Endodermal cell (in vitro differentiated cells): ENCODE results near the gene CD69. TPM values are rescaled to one million over a fixed set of nuclear protein-coding genes. Genes with fewer than 3 reads are reported as not detected.

Experiments
- DNase-seq: peaks from one replicate; pipeline ENCODE4 v3.0.0-alpha.2; 2017
- H3K27ac ChIP-seq: 2 replicates; pipeline ENCODE4 v1.5.1; 2013; ENCODE audit warnings: mild to moderate bottlenecking, low read depth, low read length, moderate library complexity
- H3K27me3 ChIP-seq: 2 replicates; pipeline ENCODE4 v1.6.1; 2013; ENCODE audit warnings: mild to moderate bottlenecking, low read length, moderate library complexity; ENCODE audit not compliant: insufficient read depth, control insufficient read depth, poor library complexity, severe bottlenecking
- H3K36me3 ChIP-seq: 2 replicates; pipeline ENCODE4 v1.7.0; 2013; ENCODE audit warnings: mild to moderate bottlenecking, low read length, moderate library complexity; ENCODE audit not compliant: control insufficient read depth, insufficient read depth
- H3K4me1 ChIP-seq: one replicate; pipeline ENCODE4 v1.7.0; 2013; ENCODE audit warnings: low read length; ENCODE audit not compliant: control insufficient read depth, insufficient read depth
- H3K4me3 ChIP-seq: 2 replicates; pipeline ENCODE4 v1.5.1; 2013; ENCODE audit warnings: mild to moderate bottlenecking, low read length, moderate library complexity
- H3K9ac ChIP-seq: 2 replicates; pipeline ENCODE4 v1.6.1; 2013; ENCODE audit warnings: mild to moderate bottlenecking, low read length, moderate library complexity; ENCODE audit not compliant: poor library complexity, severe bottlenecking; ENCODE audit errors: extremely low read depth
- H3K9me3 ChIP-seq: 2 replicates; pipeline ENCODE4 v1.6.1; 2013; ENCODE audit warnings: mild to moderate bottlenecking, low read length, moderate library complexity; ENCODE audit not compliant: control insufficient read depth
- H3K27ac Mint-ChIP-seq: 2 replicates; pipeline ENCODE4 v1.8.0; 2020; ENCODE audit warnings: mixed read lengths
- H3K27me3 Mint-ChIP-seq: 2 replicates; pipeline ENCODE4 v1.8.0; 2021; ENCODE audit warnings: mild to moderate bottlenecking, mixed read lengths; ENCODE audit not compliant: insufficient read depth
- H3K36me3 Mint-ChIP-seq: 2 replicates; pipeline ENCODE4 v1.8.0; 2020; ENCODE audit warnings: low read depth, mixed read lengths
- H3K4me1 Mint-ChIP-seq: 2 replicates; pipeline ENCODE4 v1.8.0; 2020; ENCODE audit warnings: mixed read lengths
- H3K4me3 Mint-ChIP-seq: 2 replicates; pipeline ENCODE4 v1.8.0; 2020; ENCODE audit warnings: mild to moderate bottlenecking, moderate library complexity, mixed read lengths
- H3K9me3 Mint-ChIP-seq: 2 replicates; pipeline ENCODE4 v1.8.0; 2020; ENCODE audit warnings: mild to moderate bottlenecking, mixed read lengths
- CTCF ChIP-seq: fragments of 200-600 bp; sonication (generic); conservative IDR thresholded peaks from 2 replicates; pipeline ENCODE4 v1.5.0; 2021; ENCODE audit warnings: antibody characterized with exemption, mild to moderate bottlenecking
- WGBS, 2 experiments: methylation state at CpG; one replicate each; pipeline versions ENCODE4 v1.1.5 to v1.1.7; 2013; ENCODE audit warnings: missing lambda C conversion rate in 2 of 2, mixed read lengths in 1 of 2; ENCODE audit not compliant: insufficient coverage in 1 of 2, insufficient read length in 1 of 2; 5-methylcytosine and 5-hydroxymethylcytosine counted together
- total RNA-seq, 2 donors: library from RNA; stranded (reverse); fragmentation: NEBNext Ultra II Directional in 1 of 2; extraction: Animal tissue kit (Norgen Biotek cat#: 25700) in 1 of 2; gene quantifications; 2 replicates in 1 of 2; 3 replicates in 1 of 2; pipeline ENCODE4 v1.2.1, GENCODE V29; 2021

Gene CD69
- total RNA-seq, 2 donors from 2014 or later, result not detected

DNA sequence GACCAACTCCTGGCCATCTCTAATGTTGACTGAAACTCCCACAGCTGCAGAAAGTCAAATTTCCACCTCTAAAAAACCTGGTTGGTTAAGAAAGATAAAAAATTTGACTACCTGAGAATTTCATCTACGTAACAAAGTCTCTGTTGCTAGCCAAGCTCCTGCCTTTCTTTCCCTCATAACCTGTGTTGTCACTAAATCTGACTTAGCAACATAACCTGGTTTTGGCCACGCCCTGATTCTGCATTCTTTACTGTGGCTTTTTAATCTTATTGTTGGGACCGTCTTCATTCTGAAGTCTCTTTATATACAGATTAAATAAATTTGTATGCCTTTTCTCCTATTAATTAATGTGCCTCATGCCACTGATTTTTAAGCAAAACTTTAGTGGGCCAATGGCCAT is 16.1 kb upstream of the CD69 start:
- H3K4me3 Mint-ChIP-seq, result no peak overlapping the region
- WGBS, 2 experiments, result 92 to 100% methylated on average over 1 to 2 of the region's 3 CpGs
- H3K27ac ChIP-seq, result no peak overlapping the region
- H3K4me1 ChIP-seq, result no peaks in the 10 kb centered on the region
- H3K9me3 ChIP-seq, result no peaks in the 10 kb centered on the region
- H3K4me1 Mint-ChIP-seq, result no peaks in the 10 kb centered on the region
- H3K36me3 Mint-ChIP-seq, result no peaks in the 10 kb centered on the region
- TF ChIP-seq CTCF, result no peak
- H3K4me3 ChIP-seq, result no peak overlapping the region
- no peak overlapping the region for H3K9ac ChIP-seq
- no peaks in the 10 kb centered on the region for H3K27me3 ChIP-seq
- H3K27ac Mint-ChIP-seq, result no peak overlapping the region
- no peaks in the 10 kb centered on the region for H3K27me3 Mint-ChIP-seq
- H3K9me3 Mint-ChIP-seq, result no peaks in the 10 kb centered on the region
- no peak for DNase-seq
- H3K36me3 ChIP-seq, result no peaks in the 10 kb centered on the region

DNA sequence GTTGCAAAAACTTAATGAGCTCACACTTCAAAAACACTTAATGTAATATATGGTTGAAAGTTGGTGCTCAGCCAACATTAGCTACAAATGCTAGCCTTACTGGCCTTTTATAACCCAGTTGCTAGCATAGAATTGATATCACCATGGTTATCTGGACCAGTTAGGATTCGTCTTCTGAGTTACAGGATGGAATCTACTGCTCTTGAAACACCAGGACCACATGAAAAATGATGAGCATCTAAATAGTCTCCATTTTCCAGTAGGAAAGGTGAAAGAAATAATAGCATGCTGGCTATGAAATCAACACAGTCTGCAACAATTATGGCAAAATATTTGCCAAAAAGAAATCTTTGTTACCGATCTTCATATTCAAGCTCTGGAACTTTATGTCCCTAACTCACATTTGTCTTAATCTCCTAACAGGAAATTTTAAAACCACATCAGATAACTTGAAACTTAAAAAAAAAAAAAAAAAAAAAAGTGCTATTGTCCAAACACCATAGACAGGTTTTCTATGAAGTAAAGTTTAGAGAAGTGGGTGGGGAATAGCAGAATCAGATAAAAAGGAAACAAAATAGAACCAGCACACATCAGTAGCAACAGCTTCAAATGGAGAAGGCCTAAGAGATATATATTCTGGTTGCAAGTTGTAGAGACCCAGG is 12.6 kb upstream of the CD69 start:
- Mint-ChIP-seq H3K27ac (no peak overlapping the region), H3K36me3 (no peaks in the 10 kb centered on the region), H3K4me3 (no peak overlapping the region), H3K9me3 (no peaks in the 10 kb centered on the region), H3K27me3 (no peaks in the 10 kb centered on the region), H3K4me1 (no peaks in the 10 kb centered on the region)
- Histone ChIP-seq H3K27ac (no peak overlapping the region), H3K9me3 (no peaks in the 10 kb centered on the region), H3K4me1 (no peaks in the 10 kb centered on the region), H3K4me3 (no peak overlapping the region), H3K36me3 (no peaks in the 10 kb centered on the region), H3K9ac (no peak overlapping the region), H3K27me3 (no peaks in the 10 kb centered on the region)
- DNase-seq, result no peak
- 82 to 89% methylated on average over 2 of the region's 2 CpGs for WGBS, 2 experiments
- TF ChIP-seq CTCF, result no peak

GRCh38 chr12:9763025-9763424 is 2.3 kb upstream of the CD69 start:
- H3K36me3 Mint-ChIP-seq, result no peaks in the 10 kb centered on the region

More at GRCh38 chr12:9763025-9763424, 2.3 kb upstream of the CD69 start:
- Histone ChIP-seq H3K36me3 (no peaks in the 10 kb centered on the region), H3K27ac (no peak overlapping the region), H3K4me3 (no peak overlapping the region), H3K27me3 (no peaks in the 10 kb centered on the region), H3K9ac (no peak overlapping the region), H3K4me1 (no peaks in the 10 kb centered on the region), H3K9me3 (no peaks in the 10 kb centered on the region)
- Mint-ChIP-seq H3K27ac (no peak overlapping the region), H3K4me3 (no peak overlapping the region), H3K4me1 (peaks cover 2% of the 10 kb centered on the region), H3K27me3 (no peaks in the 10 kb centered on the region), H3K9me3 (no peaks in the 10 kb centered on the region)
- no peak for DNase-seq
- no peak for TF ChIP-seq CTCF
- 98 to 100% methylated on average over 1 to 2 of the region's 2 CpGs for WGBS, 2 experiments
